Endothelial cell of umbilical vein (primary cell): ENCODE measurements around the gene OPCML. TPM values are rescaled to one million over a fixed set of nuclear protein-coding genes. Genes with fewer than 3 reads are reported as not detected.

Experiments used
- BruUV-seq: library from RNA; stranded (reverse); fragments of 400-500 nt; replicated peaks from 2 replicates; lab custom pipeline; 2021; lab: Mats Ljungman, UMichigan
- CTCF ChIA-PET: fragments of 300-600, 350-600 bp; sonication (Branson Sonifier 250); formaldehyde crosslinking; loops from one replicate; lab custom pipeline; 2021; ENCODE audit warnings: antibody characterized with exemption, inconsistent platforms; lab: Charles Lee
- POLR2A ChIA-PET: fragments of 300-600, 350-600 bp; sonication (Branson Sonifier 250); formaldehyde crosslinking; loops from one replicate; lab custom pipeline; 2021; ENCODE audit warnings: antibody characterized with exemption, inconsistent platforms; lab: Charles Lee
- DNase-seq: peaks from one replicate; pipeline ENCODE4 v3.0.0-alpha.2; 2011; ENCODE audit warnings: low read depth, low spot score
- FAIRE-seq: peaks from 2 replicates; lab custom pipeline; 2011; peaks lifted over from hg19 to GRCh38; lab: Jason Lieb, UNC
- H2AFZ ChIP-seq: 2 replicates; pipeline ENCODE4 v1.6.0; 2012; ENCODE audit warnings: low read depth, low read length, control low read depth, inconsistent platforms
- H3K27ac ChIP-seq: 2 replicates; pipeline ENCODE4 v1.5.1; 2011; ENCODE audit warnings: low read depth, mild to moderate bottlenecking, control low read depth, low read length, moderate library complexity; ENCODE audit not compliant: insufficient read depth
- H3K27me3 ChIP-seq, 2 experiments: 2 replicates each; pipeline versions ENCODE4 v1.6.0 to v1.6.1; 2011; ENCODE audit warnings: low read length in 2 of 2, mixed read lengths in 1 of 2; ENCODE audit not compliant: control insufficient read depth in 2 of 2, insufficient read depth in 2 of 2
- H3K36me3 ChIP-seq, 2 experiments: 2 replicates in 1 of 2; 3 replicates in 1 of 2; pipeline ENCODE4 v1.5.1; 2011; ENCODE audit warnings: low read length in 2 of 2, mild to moderate bottlenecking in 1 of 2, moderate library complexity in 1 of 2; ENCODE audit not compliant: control insufficient read depth in 2 of 2, insufficient read depth in 2 of 2; ENCODE audit errors: extremely low read depth in 1 of 2
- H3K4me1 ChIP-seq: 3 replicates; pipeline ENCODE4 v1.5.1; 2011; ENCODE audit warnings: mild to moderate bottlenecking, low read length; ENCODE audit not compliant: control insufficient read depth, insufficient read depth; ENCODE audit errors: extremely low read depth
- H3K4me2 ChIP-seq: 2 replicates; pipeline ENCODE4 v1.6.1; 2011; ENCODE audit warnings: low read length, control low read depth, mixed read lengths; ENCODE audit not compliant: insufficient read depth
- H3K4me3 ChIP-seq, 3 experiments: fragments of 200-600 bp in 1 of 3; sonication (generic), shearing (Covaris generic) in 1 of 3; replicated peaks in 1 of 3; 2 replicates each; pipeline ENCODE4 v1.5.1; 2011 to 2016; ENCODE audit warnings: control low read depth in 3 of 3, low read length in 3 of 3, mild to moderate bottlenecking in 2 of 3, inconsistent platforms in 1 of 3, low read depth in 1 of 3, moderate library complexity in 1 of 3; ENCODE audit not compliant: insufficient read depth in 1 of 3
- H3K79me2 ChIP-seq: 2 replicates; pipeline ENCODE4 v1.6.0; 2012; ENCODE audit warnings: low read length, inconsistent platforms; ENCODE audit not compliant: control insufficient read depth, insufficient read depth
- H3K9ac ChIP-seq: replicated peaks from 2 replicates; pipeline ENCODE3; 2011; ENCODE audit warnings: low read length, control low read depth; ENCODE audit not compliant: insufficient read depth; ENCODE audit errors: extremely low read depth
- H3K9me1 ChIP-seq: replicated peaks from 3 replicates; pipeline ENCODE4 v1.6.0; 2011; ENCODE audit warnings: mild to moderate bottlenecking, low read length; ENCODE audit not compliant: control insufficient read depth, insufficient read depth; ENCODE audit errors: extremely low read depth
- H3K9me3 ChIP-seq: replicated peaks from 2 replicates; pipeline ENCODE4 v1.5.1; 2012; ENCODE audit warnings: low read length, inconsistent platforms; ENCODE audit not compliant: control insufficient read depth, insufficient read depth
- H4K20me1 ChIP-seq: replicated peaks from 2 replicates; pipeline ENCODE3; 2011; ENCODE audit warnings: mild to moderate bottlenecking, low read length; ENCODE audit not compliant: control insufficient read depth, insufficient read depth; ENCODE audit errors: extremely low read depth
- CTCF ChIP-seq, 2 donors: IDR thresholded peaks; 1 replicate in 1 of 2; 2 replicates in 1 of 2; pipeline ENCODE4 v1.5.1; 2011; ENCODE audit warnings: low read length in 2 of 2, mild to moderate bottlenecking in 2 of 2, moderate library complexity in 2 of 2, control low read depth in 1 of 2, inconsistent platforms in 1 of 2, low read depth in 1 of 2; ENCODE audit not compliant: insufficient read depth in 1 of 2; ENCODE audit errors: extremely low read depth in 1 of 2
- EZH2 ChIP-seq: IDR thresholded peaks from 2 replicates; pipeline ENCODE4 v1.6.1; 2012; ENCODE audit warnings: borderline replicate concordance, low read depth, mild to moderate bottlenecking, moderate library complexity, low read length, inconsistent platforms; ENCODE audit not compliant: severe bottlenecking
- FOS ChIP-seq: IDR thresholded peaks from 2 replicates; pipeline ENCODE4 v1.6.1; 2011; ENCODE audit warnings: mild to moderate bottlenecking, low read length, moderate library complexity, borderline replicate concordance; ENCODE audit not compliant: insufficient read depth
- GATA2 ChIP-seq: IDR thresholded peaks from 2 replicates; pipeline ENCODE4 v1.7.0; 2011; ENCODE audit warnings: low read depth, mild to moderate bottlenecking, moderate library complexity, mixed read lengths, low read length; ENCODE audit not compliant: insufficient read length, insufficient read depth
- JUN ChIP-seq: IDR thresholded peaks from 2 replicates; pipeline ENCODE4 v1.6.1; 2011; ENCODE audit warnings: borderline replicate concordance, low read depth; ENCODE audit not compliant: insufficient read length, insufficient read depth
- MAX ChIP-seq: IDR thresholded peaks from 2 replicates; pipeline ENCODE4 v1.6.1; 2011; ENCODE audit not compliant: insufficient read depth, insufficient read length
- MYC ChIP-seq: IDR thresholded peaks from one replicate; pipeline ENCODE4 v1.6.1; 2011; ENCODE audit warnings: mild to moderate bottlenecking, low read depth, low read length
- POLR2A ChIP-seq: IDR thresholded peaks from 2 replicates; pipeline ENCODE4 v1.6.1; 2012; ENCODE audit warnings: low read depth, mild to moderate bottlenecking, control low read depth, low read length
- POLR2AphosphoS5 ChIP-seq: IDR thresholded peaks from 2 replicates; pipeline ENCODE4 v1.6.1; 2012; ENCODE audit warnings: low read depth, mild to moderate bottlenecking, control low read depth, low read length, moderate library complexity; ENCODE audit not compliant: insufficient read depth
- dilution Hi-C: fragments of 300-500 bp; cut with MboI; formaldehyde crosslinking; loops from one replicate; pipeline ENCODE4 v1.15.0; 2019; ENCODE audit warnings: low sequenced_read_pairs; ENCODE audit not compliant: extremely low pct_ligation_motif_present
- intact Hi-C: fragments of 100-400 bp; cut with micrococcal nuclease; formaldehyde crosslinking; loops from one replicate; pipeline ENCODE4 v1.10.0; 2022
- polyA plus RNA-seq, 4 experiments: library from polyadenylated mRNA; depleted of rRNA in 3 of 4; stranded (reverse) in 3 of 4; unstranded in 1 of 4; fragments of >200 nt; gene quantifications; 2 replicates each; pipeline versions ENCODE4 v1.2.1 to v1.2.3, GENCODE V29; 2011 to 2012; ENCODE audit warnings: missing spikeins in 1 of 4
- total RNA-seq: library from RNA; stranded (reverse); gene quantifications from 2 replicates; pipeline ENCODE4 v1.2.3, GENCODE V29; 2021

Gene OPCML
- total and polyA plus RNA-seq, 2 donors (not counting 3 experiments of a cell fraction or from before 2014, with no cell fraction given), result not detected

- BruUV-seq, result no TSS peak
- intact Hi-C loops, result no loop called here
These were observed 428.1 kb downstream of the OPCML start for GRCh38 chr11:133104009-133104744.

More at GRCh38 chr11:133104009-133104744, 428.1 kb downstream of the OPCML start:
- Histone ChIP-seq H3K27ac (no peak overlapping the region), H3K4me3 (no peak overlapping the region), H3K9me1 (no peaks in the 10 kb centered on the region), H3K27me3 (no peaks in the 10 kb centered on the region), H3K9ac (no peak overlapping the region), H3K36me3 (no peaks in the 10 kb centered on the region), H3K9me3 (no peaks in the 10 kb centered on the region), H2AFZ (no peak overlapping the region), H3K4me2 (no peak overlapping the region), H3K4me1 (no peaks in the 10 kb centered on the region), H3K79me2 (no peaks in the 10 kb centered on the region), H4K20me1 (no peaks in the 10 kb centered on the region)
- FAIRE-seq (no peak), DNase-seq (no peak)
- ChIA-PET POLR2A (no interaction called here), CTCF (no interaction called here)
- dilution Hi-C loops, result no loop called here
- TF ChIP-seq MAX, result no peak
- no peak for TF ChIP-seq FOS
- no peak for TF ChIP-seq EZH2
- no peak for TF ChIP-seq POLR2A
- no peak for TF ChIP-seq JUN
- TF ChIP-seq CTCF (IDR thresholded peaks at IDR 0.05; ENCODE audit: extremely low read depth in 1 of 2, insufficient read depth in 1 of 2, low read depth in 1 of 2, low read length in 2 of 2), result no peak
- no peak for TF ChIP-seq MYC
- no peak for TF ChIP-seq POLR2AphosphoS5
- no peak for TF ChIP-seq GATA2
